ENCODE measurements around the gene USP3. TPM values are rescaled to one million over a fixed set of nuclear protein-coding genes. Genes with fewer than 3 reads are reported as not detected.

The USP3 gene
- total RNA-seq, 4 donors from 2014 or later, result 12.1 to 29.4 (median 15.5) TPM

DNA sequence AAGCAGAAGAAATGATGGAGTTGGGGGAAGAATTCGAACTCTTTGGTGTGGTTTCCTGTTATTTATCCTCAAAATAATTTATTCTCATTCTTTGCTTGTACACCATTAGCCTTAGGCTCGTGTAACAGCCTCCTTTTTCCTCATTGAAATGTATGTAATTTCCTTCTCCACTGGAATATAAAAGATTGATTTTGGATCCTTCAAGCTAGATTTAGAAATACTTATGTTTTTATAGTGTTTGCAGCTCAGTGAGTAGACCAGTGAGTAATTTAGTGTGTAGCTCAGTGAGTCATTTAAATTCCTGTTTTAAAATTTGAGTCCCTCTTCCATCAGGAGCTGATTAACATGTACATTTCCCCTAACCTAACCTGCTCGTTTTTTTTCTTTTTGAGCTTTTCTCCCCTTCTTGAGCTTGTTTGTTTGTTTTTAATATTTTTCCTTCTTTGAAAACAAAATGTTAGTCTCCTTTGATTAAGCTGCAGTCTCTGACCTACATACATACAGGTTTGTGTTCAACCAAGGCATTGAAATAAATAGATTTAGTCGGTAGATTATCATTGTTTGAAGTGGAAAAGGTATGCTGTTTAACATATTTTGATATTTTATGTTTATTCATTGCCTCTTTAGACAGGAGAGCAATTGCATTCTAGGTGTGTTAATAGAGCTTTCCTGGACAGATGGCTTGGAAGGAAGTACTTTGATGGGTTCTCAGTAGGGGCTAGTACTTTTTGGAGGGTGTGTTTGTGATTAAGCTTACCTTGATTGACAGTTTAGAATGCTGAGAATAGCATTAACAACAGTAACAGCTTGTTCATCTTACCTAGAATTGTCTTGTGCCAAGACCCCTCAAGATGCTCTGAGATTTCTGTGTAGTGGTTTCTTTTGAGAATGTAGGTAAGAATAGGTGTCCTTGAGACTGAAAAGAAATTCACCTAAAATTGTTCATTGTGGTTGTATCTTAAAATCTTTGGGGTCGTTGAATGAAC is 5.9 kb downstream of the USP3 start:
- peak overlapping the region in 2 of 4 donors; percentile 21 to 28 for H3K27ac ChIP-seq
- in situ Hi-C loops (cut with MboI; ENCODE audit: low sequenced_read_pairs in 4 of 4) (loop anchor here in 1 of 4 donors (25.0 kb wide), 1 partner anchor 577 kb away; the partner anchor contains the start of genes CIAO2A and SNX1), intact Hi-C loops (cut with DNase I; ENCODE audit: low total_unique reads) (loop anchor here (10.0 kb wide), 2 partner anchors 465 to 585 kb away; partner anchors contain the start of genes CIAO2A, SNX1 and TPM1)
- no peaks in the 10 kb centered on the region for H3K27me3 ChIP-seq
- H3K9me3 ChIP-seq, result no peaks in the 10 kb centered on the region
- H3K4me3 ChIP-seq, result no peak overlapping the region
- H3K36me3 ChIP-seq, result no peaks in the 10 kb centered on the region
- no peak for ATAC-seq
- DNase-seq, result no peak
- H3K4me1 ChIP-seq, result peaks cover 66 to 72% of the 10 kb centered on the region in 2 donors
- TF ChIP-seq, protein P1, sequence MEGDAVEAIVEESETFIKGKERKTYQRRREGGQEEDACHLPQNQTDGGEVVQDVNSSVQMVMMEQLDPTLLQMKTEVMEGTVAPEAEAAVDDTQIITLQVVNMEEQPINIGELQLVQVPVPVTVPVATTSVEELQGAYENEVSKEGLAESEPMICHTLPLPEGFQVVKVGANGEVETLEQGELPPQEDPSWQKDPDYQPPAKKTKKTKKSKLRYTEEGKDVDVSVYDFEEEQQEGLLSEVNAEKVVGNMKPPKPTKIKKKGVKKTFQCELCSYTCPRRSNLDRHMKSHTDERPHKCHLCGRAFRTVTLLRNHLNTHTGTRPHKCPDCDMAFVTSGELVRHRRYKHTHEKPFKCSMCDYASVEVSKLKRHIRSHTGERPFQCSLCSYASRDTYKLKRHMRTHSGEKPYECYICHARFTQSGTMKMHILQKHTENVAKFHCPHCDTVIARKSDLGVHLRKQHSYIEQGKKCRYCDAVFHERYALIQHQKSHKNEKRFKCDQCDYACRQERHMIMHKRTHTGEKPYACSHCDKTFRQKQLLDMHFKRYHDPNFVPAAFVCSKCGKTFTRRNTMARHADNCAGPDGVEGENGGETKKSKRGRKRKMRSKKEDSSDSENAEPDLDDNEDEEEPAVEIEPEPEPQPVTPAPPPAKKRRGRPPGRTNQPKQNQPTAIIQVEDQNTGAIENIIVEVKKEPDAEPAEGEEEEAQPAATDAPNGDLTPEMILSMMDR (IDR thresholded peaks at IDR 0.05 in 4 of 5, conservative IDR thresholded peaks at IDR 0.05 in 1 of 5), result no peak
- no peak for TF ChIP-seq POLR2A (IDR thresholded peaks at IDR 0.05)

DNA sequence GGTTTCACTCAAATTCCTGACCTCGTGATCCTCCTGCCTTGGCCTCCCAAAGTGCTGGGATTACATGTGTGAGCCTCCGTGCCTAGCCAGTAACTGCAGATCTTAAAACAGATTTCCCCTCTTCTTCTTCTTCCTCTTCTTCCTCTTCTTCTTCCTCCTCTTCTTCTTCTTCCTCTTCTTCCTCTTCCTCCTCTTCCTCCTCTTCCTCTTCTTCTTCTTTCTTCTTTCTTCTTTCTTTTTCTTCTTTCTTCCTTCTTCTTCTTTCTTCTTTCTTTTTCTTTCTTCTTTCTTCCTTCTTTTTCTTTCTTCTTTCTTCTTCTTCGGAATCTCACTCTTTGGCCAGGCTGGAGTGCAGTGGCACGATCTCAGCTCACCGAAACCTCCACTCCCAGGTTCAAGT is 7.8 kb downstream of the USP3 start:
- intact Hi-C loops (cut with DNase I; ENCODE audit: low total_unique reads) (no loop called here), in situ Hi-C loops (cut with MboI; ENCODE audit: low sequenced_read_pairs in 4 of 4) (loop anchor here in 1 of 4 donors (25.0 kb wide), 1 partner anchor 575 kb away; the partner anchor contains the start of genes CIAO2A and SNX1)
- peaks cover 62 to 77% of the 10 kb centered on the region in 2 donors for H3K4me1 ChIP-seq

DNA sequence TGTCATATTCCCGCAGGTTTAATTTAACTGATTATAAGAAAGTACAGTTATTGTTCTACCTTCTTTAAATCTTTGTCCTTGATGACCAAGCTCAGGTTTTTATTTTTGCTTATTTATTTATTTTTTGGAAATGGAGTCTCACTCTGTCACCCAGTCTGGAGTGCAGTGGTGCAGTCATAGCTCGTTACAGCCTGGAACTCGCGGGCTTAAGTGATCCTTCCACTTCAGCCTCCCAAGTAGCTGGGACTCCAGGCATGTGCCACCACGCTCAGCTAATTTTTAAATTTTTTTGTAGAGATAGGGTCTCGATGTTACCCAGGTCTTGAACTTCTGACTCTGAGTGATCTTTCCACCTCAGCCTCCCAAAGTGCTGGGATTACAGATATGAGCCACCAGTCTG is 8.9 kb downstream of the USP3 start:
- Histone ChIP-seq H3K27me3 (no peaks in the 10 kb centered on the region), H3K4me3 (no peak overlapping the region), H3K36me3 (no peaks in the 10 kb centered on the region), H3K4me1 (peaks cover 62 to 77% of the 10 kb centered on the region in 2 donors), H3K9me3 (no peaks in the 10 kb centered on the region), H3K27ac (no peak overlapping the region)
- ATAC-seq, result no peak
- no peak for DNase-seq
- TF ChIP-seq, protein P1 (IDR thresholded peaks at IDR 0.05 in 4 of 5, conservative IDR thresholded peaks at IDR 0.05 in 1 of 5), result no peak
- TF ChIP-seq POLR2A (IDR thresholded peaks at IDR 0.05), result no peak
- in situ Hi-C loops (cut with MboI; ENCODE audit: low sequenced_read_pairs in 4 of 4), result loop anchor here in 1 of 4 donors (25.0 kb wide), 1 partner anchor 574 kb away; the partner anchor contains the start of genes CIAO2A and SNX1
- intact Hi-C loops (cut with DNase I; ENCODE audit: low total_unique reads), result no loop called here

More for the DNA sequence above, 7.8 kb downstream of the USP3 start:
- Histone ChIP-seq H3K36me3 (no peaks in the 10 kb centered on the region), H3K9me3 (no peaks in the 10 kb centered on the region), H3K4me3 (no peak overlapping the region), H3K27me3 (no peaks in the 10 kb centered on the region), H3K27ac (no peak overlapping the region)
- no peak for TF ChIP-seq POLR2A (IDR thresholded peaks at IDR 0.05)
- TF ChIP-seq, protein P1 (IDR thresholded peaks at IDR 0.05 in 4 of 5, conservative IDR thresholded peaks at IDR 0.05 in 1 of 5), result no peak
- no peak for DNase-seq
- ATAC-seq, result no peak

DNA sequence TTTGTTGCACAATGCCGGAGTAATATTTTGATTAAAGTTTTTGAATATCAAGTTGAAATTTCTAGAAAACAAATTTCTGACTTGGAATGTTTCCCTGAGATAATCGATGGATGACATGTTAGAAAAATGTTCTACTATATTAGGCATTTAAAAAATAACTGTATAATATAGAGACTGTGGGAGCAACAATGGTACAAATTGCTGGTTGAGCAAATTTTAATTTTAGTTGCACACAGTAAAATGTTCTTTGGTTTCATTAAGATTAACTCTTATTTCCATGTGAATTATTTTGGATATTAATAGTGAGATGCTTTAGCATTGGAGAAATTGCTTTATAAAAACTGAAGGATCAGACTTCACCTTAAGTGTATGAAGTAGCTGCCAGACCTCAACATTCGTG is 9.3 kb downstream of the USP3 start:
- H3K4me3 ChIP-seq, result no peak overlapping the region
- peaks cover 60 to 76% of the 10 kb centered on the region in 2 donors for H3K4me1 ChIP-seq
- in situ Hi-C loops (cut with MboI; ENCODE audit: low sequenced_read_pairs in 4 of 4), result loop anchor here in 1 of 4 donors (25.0 kb wide), 1 partner anchor 574 kb away; the partner anchor contains the start of genes CIAO2A and SNX1
- DNase-seq (no peak), ATAC-seq (no peak)
- no peaks in the 10 kb centered on the region for H3K9me3 ChIP-seq
- no peaks in the 10 kb centered on the region for H3K36me3 ChIP-seq
- no peak overlapping the region for H3K27ac ChIP-seq
- no peaks in the 10 kb centered on the region for H3K27me3 ChIP-seq
- TF ChIP-seq, protein P1 (IDR thresholded peaks at IDR 0.05 in 4 of 5, conservative IDR thresholded peaks at IDR 0.05 in 1 of 5), result no peak
- no peak for TF ChIP-seq POLR2A (IDR thresholded peaks at IDR 0.05)
- intact Hi-C loops (cut with DNase I; ENCODE audit: low total_unique reads), result no loop called here

Data from gastrocnemius medialis (tissue), 4 donors.